Inferior parietal cortex (tissue), 1 donor: ENCODE measurements around the gene NETO1.

Source experiments
- DNase-seq: peaks from one replicate; pipeline ENCODE4 v3.0.0-alpha.2; 2016; ENCODE audit errors: extremely low spot score

NETO1 gene

GRCh38 chr18:72843743-72844142 is 24.0 kb downstream of the NETO1 start:
- DNase-seq = no peak

DNA sequence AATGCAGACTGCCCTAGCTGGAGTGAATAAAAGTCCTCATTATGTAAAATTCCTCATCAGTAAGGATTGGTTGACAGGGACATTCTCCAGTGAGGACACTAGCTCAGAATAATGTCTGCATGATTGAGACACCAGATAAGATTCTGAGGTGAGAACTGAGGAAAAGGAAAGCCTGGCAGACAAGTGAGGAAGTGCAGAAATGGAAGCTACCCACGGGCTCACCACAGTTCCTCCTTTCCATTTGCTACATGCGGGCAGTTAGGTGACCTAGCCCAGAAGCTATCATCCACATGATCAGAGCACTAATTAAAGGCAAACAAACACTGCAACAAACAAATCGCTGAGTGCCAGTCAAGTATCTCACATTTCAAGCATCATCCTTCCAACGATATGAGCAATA is 27.7 kb downstream of the NETO1 start:
- no peak for DNase-seq

DNA sequence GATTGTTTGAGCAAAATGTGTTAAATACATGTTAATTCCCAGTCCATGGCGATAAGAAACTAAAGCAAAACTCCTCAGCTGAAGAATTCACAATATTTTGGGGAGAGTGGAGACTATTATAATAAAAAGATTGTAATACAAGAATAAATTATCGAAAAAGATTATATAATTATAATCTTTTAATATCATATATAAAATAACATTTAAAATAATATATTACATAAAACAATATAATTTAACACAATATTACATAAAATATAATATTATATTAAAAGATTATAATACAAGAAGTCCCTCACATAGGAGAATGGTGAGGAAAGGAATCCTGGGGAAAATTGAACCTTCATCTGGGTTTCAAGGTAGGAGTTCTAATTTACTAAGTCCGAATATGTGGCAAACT is 33.1 kb downstream of the NETO1 start:
- DNase-seq = no peak

- DNase-seq = no peak
Measured at GRCh38 chr18:72833471-72833870, 34.3 kb downstream of the NETO1 start.

DNA sequence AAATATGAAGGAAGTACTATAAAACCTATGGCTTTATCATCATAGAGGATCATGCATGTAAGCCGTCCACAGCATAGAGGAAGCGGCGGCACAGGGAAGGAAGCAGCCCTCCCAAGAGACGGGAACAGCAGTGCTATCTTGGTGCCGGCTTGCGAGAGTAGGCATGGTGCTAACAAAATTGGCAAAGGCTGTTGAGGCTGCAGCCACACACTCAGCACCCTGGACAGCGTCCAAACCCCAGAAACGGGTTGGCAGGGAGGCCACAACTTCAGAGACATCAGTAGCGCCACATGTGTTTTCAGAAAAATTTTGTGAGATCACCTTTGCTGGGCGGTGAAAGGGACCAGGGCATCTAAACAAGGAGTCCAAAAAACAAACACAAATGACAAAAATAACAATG is 37.7 kb downstream of the NETO1 start:
- peak; percentile 50 for DNase-seq

- no peak for DNase-seq
Measured at GRCh38 chr18:72828601-72829000, 39.2 kb downstream of the NETO1 start.

GRCh38 chr18:72826736-72827135 is 41.1 kb downstream of the NETO1 start:
- no peak for DNase-seq

DNA sequence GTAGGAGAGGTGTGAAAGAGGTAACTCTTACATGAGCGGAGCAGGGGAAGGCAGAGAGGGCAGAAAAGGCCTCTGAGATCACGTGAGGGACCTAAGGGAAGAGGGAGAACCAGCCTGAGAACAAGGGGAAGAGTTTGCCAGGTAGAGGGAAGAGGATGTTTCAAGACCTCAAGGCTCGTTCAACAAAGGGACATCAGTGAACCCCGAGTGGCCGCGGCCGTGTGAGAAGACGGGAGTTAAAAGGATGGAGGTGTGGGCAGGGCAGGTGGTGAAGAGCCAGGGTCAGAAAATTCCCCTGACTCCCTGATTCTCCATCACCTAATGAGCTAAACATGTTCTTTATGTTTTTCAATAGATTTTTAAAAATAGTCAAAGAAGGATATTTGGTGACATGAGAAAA is 44.4 kb downstream of the NETO1 start:
- no peak for DNase-seq

DNA sequence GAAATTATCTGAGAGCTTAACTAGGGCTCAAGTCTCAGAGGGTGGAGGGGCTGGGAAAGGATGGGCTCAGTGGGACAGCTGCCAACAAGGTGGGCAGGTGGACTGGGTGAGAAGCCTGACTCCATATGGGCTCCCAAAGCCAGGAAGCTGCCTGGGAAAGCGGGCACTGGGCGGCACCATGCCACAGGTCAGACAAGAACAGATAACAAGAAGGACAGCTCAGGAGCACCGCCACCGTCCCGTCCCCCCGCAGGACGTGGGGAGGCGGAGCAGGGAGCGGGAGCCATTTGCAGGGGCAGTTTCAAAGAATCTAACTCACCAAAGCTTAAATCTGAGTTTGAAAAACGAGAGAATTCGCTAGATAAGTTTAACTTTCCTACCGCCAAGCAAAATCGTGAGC is 45.6 kb downstream of the NETO1 start:
- no peak for DNase-seq

GRCh38 chr18:72820571-72820970 is 47.2 kb downstream of the NETO1 start:
- no peak for DNase-seq

DNA sequence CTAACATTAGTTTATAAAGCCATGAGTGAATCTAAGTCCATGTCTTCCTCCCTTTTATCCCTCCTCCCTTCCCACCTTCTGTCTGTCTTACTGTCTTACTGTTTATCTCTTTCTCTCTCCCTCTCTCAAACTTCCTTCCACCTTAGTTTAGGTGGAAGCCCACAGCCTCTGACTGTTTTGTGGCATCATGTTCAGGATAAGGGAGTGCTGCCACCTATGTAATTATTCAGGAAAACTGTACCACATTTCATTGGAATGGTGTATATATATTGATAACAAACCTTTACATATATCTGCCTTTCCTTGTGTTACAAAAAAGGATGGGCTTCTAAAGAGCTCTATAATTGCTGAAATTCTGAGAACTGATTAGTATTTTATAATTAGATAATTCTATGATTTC is 48.7 kb downstream of the NETO1 start:
- DNase-seq = no peak

GRCh38 chr18:72811047-72811446 is 56.7 kb downstream of the NETO1 start:
- DNase-seq = no peak

DNA sequence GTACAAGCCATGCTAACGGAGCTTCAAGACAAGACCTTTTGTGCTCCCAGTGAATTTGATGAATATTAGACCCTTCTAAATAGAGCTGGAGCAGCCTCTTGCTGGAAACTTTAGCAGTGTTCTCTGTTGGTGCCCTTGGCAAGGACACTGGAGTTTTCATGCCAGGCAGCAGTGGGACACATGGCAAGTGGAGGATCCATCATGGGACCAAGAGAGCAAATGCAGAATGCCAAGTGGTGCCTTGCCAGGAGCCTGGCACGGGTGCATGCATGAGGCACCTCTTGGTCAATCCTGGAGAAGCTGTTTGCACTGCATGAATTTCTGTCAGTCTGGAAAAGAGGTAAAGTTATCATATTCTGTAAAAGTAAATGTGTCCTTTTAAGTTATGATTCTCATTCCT is 59.1 kb downstream of the NETO1 start:
- DNase-seq = no peak

- DNase-seq = no peak
Measured at GRCh38 chr18:72799106-72799505, 68.7 kb downstream of the NETO1 start.

- no peak for DNase-seq
Measured at GRCh38 chr18:72783530-72783929, 84.3 kb downstream of the NETO1 start.

DNA sequence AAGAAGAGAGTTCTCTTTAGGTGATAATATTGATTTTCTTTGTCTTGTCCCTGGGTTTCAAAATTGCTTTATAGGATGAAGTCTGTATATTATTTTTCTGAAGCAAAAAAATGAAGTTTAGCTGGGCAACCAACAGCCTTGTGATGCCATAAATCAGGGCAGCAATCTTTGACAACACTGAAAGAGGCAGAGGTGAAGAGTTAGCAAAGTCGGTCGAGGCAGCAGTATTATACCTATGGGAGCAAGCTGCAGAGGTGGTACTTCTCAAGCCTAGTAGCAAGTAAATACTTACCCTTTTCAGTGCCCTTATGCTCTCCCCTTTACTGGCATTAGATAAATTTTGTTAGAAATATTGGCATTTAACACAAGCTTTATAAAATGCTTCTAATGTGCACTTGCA is 92.9 kb downstream of the NETO1 start:
- no peak for DNase-seq

GRCh38 chr18:72772916-72773315 is 94.9 kb downstream of the NETO1 start:
- no peak for DNase-seq

DNA sequence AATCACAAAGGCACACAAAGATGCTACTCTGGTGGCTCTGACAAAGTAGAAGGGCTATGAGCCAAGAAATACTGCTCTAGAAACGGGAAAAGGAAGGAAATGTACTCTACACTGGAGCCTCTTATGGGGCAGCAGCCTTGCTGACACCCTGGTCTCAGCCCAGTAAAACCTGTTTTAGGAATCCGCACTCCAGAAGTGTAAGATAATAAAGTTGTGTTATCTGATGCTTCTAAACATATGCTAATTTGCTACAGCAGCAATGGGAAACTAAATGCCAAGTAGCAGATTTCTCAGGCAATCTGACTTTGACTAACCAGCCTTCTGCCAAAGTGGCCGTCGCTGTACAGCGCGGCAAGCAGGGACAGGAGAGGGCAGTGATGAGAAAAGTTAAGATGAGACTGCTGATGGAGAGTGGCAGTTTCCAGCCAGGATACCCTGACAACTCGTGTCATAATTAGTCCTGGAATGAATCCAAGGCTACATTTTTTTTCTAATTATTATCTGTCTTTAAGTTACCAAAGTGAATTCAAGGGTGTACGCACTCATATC is 99.0 kb downstream of the NETO1 start:
- no peak for DNase-seq

DNA sequence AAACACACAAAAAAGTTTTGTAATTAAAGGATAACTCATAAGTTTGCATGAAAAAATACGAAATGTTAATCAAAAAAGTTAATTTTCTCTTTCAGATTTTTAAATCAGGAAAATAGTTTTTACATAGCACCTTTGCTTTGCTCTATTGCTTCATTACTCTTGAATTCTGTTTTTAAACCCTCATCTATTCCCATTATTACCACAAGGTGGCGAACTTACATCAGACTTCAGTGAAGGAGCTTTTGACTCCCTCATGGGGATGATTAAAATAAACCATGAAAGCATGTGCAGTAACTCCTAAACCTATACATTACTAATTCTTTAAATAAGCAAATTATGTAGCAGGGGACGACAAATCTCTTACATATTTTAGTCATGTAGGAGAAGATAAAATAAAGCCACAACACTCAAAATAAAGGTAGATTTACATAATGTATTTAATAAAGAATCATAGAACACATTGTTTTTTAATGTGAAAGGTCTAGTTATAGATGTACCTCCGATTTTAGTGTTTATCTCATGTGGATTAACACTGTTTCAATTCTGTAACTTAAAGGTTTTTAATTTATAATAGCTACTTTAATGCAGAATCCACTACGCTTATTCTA is 105.2 kb downstream of the NETO1 start:
- DNase-seq = peak; percentile 90

DNA sequence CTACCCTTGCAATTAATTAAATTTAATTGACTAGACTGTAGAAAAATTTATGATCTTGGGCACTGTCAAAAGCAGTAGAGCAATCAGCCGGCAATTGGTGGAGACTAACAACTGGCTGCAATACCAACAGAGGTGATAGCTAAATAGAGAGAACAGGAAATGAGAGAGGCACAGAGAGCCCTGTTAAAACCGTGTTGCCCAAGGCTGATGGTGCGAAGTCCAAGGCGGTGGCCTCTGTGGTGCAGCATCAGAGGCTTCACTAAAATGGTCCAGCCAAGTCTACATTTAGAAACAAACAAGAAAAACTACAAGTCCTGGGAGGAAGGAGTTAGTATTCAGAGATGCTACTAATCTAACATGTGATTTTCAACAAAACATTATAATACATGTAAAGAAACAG is 115.6 kb downstream of the NETO1 start:
- DNase-seq = no peak

GRCh38 chr18:72742002-72742401 is 125.8 kb downstream of the NETO1 start:
- no peak for DNase-seq

- no peak for DNase-seq
Measured at GRCh38 chr18:72738136-72738535, 129.7 kb downstream of the NETO1 start.

DNA sequence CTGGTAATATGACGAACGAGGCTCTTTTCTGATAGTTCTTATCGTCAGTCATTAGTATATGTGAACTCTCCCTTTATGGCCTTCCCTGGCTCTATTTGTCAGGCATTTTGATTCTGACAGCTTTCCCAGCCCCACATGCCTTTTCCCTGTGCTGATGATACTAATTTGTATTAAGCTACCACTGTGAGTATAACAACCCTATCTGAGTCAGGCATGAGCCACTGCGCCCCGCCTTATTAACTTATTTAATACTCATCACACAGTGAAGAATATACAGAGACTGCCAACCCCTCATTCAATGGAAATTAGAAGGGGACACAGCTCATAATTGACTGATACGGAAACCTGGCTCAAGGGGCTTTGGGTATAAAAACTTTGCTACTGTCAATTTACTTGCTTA is 140.0 kb downstream of the NETO1 start:
- no peak for DNase-seq

DNA sequence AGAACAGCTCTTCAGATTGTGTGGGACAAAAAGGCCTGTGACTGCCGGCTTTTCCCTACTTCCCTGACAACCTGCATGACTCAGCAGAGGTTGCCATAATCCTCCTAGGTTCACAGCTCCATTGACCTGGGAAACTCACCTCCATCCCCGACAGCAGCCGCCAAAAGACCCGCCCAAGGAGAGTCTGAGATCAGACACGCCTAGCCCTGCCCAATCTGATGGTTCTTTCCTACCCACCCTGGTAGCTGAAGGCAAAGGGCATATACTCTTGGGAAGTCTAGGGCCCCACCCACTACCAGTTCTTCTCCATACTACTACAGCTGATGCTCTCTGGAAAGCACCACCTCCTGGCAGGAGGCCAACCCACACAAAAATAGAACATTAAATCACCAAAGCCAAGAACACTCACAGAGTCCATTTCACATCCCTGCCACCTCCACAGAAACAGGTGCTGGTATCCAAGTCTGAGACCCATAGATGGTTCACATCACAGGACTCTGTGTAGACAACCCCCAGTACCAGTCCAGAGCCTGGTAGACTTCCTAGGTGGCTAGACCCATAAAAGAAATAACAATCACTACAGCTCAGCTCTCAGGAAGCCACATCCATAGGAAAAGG is 140.6 kb downstream of the NETO1 start:
- no peak for DNase-seq
